GM21515 (cell line): Measurements from ENCODE around the gene NME8.

Source experiments
- ATAC-seq: cut with Tn5 transposase; IDR thresholded peaks from one replicate; pipeline ENCODE4 v1.9.1; 2021; ENCODE audit not compliant: unreplicated experiment

NME8 gene

GRCh38 chr7:37899712-37900247 lies 51.4 kb downstream of the NME8 start:
- ATAC-seq, result no peak

- ATAC-seq, result no peak
These were observed 52.9 kb downstream of the NME8 start for GRCh38 chr7:37901236-37901827.

DNA sequence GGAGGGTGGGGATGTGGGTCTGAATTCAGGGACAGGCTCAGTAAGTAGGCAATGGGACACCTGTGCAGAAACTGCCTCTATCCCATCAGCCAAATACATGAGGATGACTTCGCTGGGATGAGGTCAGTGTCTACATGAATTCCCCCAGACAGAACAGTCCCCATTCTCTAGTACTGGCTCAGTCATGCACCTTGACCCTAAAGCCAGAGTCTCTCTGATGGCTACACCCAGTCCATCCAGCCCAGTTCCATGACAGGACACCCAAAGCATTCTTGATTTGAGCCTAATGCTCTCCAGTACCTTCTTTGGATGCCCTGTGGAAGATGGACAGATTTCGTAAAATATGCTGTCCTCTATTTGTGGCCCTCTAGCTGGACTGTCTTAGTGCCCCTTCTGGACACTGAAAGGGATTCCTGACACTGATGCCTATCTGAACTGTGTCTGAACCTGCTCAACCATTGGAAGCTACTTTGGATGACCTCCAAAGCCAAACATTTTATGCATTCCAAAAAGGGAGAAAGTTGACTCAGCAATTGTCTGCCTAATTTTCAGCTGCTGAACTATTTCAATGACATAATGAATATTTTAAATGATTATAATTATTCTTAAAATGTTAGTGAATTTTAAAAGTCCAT lies 53.6 kb downstream of the NME8 start:
- ATAC-seq, result no peak

DNA sequence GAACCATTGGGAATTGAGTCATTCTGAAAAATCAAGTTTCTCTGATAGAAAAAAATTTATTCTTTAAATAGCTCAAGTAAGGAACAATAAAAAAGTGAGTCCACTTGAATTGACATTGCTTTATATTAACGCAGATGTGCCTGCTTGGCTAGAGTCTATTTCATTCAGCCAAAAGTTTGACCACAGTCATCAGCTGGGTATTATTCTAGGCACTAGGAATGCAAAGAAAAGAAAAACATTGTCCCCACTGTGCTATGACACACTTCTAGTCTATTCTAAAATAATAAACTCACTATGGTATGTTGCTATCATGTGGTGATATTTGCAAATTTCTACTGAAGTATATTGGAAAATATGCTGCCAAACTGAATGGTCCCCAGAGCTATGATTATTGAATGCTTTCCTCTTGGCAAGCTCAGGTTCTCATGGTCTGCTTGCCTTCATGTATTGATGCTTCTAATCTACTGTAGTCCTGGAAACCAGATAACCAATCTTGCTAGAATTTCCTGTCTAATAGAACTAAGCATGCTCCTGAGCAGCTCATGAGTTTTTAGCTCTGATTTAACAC lies 59.9 kb downstream of the NME8 start:
- ATAC-seq, result no peak

DNA sequence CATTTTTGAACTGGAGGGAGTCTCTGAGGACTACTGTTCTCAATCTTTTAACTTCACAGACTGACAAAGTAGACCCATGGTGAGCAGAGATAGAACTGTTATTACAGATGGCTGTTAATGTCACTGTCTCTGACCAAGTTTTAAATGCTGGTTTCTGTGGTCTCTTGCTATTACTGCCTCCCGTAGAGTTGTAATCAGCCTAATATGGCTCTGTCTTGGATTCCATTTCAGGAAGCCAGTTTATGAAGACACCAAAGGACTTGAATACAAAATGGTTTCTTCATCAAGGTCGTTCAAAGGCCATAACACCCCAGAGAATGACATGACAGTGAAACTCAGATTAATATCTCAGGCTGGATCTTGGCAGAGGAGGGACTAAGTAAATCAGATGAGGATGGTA lies 64.4 kb downstream of the NME8 start:
- no peak for ATAC-seq

- no peak for ATAC-seq
These were observed 67.0 kb downstream of the NME8 start for GRCh38 chr7:37915438-37915837.

DNA sequence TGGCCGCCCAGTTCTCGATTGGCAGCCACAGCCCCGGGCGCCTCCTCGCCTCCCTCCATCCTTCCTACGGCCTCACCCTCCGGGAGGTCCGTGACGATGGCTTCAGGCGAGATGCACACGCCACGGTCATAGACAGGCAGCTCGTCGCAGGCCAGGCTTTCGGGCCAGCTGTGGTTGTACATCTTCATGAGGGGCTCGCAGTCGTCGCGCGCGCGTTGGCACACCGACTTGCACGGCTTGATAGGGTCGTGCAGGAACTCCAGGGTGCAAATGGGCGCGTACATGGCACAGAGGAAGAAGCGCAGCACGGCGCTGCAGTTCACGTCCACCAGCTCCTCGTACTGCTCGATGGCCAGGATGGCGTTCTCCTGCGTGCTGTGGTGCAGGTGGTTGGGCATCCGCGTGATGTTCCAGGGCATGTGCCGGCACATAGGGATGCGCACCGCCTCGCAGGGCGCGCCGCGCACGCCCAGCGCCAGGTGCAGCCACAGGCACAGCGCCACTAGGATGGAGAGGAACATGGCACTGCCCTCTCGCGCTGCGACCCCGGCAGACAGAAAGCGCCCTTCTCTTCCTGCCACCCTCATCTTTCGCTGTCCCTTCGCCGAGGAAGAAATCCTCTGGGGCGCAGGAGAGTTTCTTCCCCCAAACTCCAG lies 67.7 kb downstream of the NME8 start:
- no peak for ATAC-seq

DNA sequence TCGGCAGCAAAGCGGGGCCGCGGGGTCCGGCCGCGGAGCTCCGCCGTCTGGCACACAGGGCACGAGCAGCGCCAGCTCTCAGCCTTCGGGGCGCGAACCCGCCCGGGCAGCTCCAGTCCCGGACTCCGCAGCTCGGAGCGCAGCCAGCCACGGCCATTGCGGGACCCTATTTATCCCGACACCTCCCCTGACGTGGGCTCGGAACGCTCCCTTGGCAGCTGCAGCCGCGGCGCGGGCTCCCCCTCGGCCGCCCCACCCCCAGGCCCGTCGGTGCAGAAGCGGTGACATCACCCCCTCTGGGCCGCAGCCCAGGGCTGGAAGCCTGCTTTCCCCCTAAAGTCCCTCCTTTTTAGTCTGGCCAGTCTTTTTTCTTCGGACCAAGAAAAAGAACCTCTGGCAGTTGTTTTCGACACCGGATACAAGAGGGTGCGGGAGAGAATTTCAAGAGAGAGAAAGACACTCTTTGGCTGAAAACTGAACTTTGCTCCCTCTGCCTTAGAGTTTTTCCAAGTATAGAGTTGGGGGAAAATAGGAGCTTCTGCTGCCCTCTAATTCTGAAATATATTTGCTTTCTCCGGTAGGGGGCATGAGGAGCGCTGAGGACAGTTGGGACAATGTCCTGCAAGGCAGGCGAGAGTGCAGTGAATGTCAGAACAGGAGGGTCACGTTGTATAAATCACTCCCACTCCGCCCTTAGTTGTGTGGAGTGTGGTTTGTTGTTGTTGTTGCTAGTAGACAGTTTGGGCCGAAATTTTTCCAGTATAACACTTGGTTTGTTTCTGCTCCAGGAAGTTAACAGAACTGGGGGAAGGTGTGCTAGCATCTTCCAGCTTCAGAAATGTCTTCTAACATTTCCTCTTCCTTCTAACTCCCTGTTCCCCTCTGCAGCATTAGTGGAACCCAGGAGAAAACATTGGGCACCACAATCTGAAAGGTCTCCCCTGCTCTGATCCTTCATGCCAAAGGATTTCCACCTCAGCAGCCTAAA lies 68.6 kb downstream of the NME8 start, which contains the start of gene SFRP4:
TSS of gene SFRP4 (minus strand) at position 145 of the 988 bp plus-strand sequence. CDS start 280 bp downstream, outside the sequence.
- ATAC-seq, result peak; percentile 54

GRCh38 chr7:37918526-37918925 lies 70.1 kb downstream of the NME8 start:
- no peak for ATAC-seq

DNA sequence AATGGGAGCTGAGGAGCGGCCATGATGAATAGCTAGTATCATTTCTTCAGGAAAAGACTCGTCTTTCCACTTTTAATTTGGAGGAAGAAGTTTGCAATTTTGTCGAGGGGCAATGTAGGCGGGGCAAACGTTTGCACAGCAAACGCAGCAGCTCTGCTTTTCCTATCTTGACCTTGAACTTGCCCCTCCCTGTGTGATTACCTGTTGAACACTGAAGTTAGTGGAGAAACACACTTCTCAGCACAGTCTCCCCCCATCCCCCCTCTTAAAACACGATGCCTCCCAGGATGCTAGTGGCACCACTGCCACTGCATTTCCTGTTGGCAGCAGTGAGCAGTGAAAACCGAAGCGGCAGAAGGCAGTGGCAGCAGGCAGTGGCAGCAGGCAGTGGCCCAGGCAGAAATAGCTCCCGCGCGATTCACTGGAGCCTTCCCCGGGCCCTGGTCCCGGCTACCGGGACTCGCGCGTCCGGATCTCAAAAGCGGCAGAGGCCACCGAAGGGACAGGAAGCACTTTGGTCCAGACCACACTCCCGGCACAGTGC lies 72.0 kb downstream of the NME8 start, which contains the start of gene EPDR1:
TSS of gene EPDR1 (plus strand) at position 336 of the 544 bp plus-strand sequence. CDS start 300 bp downstream, outside the sequence.
- ATAC-seq, result no peak

DNA sequence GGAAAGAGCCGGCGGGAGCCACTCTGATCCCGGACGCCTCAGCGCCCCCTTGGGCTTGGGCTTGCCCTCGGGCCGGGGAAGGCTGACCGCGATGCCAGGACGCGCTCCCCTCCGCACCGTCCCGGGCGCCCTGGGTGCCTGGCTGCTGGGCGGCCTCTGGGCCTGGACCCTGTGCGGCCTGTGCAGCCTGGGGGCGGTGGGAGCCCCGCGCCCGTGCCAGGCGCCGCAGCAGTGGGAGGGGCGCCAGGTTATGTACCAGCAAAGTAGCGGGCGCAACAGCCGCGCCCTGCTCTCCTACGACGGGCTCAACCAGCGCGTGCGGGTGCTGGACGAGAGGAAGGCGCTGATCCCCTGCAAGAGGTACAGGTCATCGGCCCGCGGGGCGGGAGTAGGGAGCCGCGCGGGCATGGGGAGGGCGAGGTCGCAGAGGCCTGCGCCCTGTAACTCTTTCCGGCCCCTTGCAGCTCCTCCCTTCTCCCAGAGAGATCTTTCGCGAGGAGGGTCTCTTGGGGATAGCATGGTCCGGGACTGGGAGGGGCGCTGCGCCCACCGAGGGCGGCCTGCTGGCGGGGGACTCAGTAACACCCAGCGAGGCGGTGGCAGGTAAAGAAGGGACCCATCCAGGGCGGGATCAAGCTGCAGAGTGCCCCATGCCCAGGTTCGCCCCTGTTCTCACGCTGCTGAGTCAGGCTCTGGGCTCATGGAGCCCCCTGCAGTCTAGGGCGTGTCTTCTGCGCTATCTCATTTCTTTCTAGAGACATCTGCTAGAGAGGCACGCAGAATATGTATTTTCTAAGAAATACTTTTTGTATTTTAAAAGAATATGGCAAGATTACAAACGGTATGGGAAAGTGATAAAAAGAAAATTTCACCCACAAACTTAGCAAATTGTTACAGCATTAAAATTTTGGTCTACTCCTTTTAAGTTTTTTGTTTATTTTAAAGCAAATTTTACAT lies 72.7 kb downstream of the NME8 start:
- no peak for ATAC-seq

DNA sequence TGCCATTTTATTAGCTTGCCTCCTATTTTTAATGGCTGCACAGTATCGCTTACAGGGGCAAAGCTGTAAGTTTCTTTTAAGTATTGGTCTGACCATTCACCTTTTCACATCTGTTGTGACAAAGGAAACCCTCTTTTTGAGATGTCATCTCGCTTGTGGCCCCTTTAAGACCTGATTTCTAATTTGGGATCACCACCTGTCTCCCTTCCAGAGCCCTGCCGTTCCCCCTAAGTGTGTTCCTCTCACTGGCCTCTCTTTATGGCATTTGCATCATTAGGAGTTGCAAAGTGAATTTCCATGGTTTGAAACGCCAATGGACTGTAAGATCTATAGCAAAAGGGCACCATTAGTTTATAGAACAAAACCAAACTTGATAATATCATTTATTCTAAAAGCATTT lies 73.5 kb downstream of the NME8 start:
- ATAC-seq, result no peak

DNA sequence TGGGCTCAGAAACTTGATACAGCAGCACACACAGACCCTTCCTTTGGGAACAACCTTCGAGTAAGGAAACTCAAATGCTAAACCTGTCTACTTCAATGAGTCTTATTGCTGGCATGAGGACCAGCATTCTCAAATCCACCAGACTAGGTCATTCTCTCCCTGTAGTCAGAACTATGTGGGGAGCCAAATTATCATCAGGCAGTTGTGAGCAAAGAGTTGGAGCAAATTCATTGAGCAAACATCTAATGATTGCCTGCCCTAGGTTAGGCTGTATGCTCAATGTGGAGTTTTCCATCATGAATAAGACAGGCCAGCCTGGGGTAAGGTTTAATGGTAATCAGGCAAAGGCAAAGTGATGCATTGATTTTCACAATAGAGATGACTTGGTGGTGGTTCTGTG lies 75.6 kb downstream of the NME8 start:
- ATAC-seq, result no peak

DNA sequence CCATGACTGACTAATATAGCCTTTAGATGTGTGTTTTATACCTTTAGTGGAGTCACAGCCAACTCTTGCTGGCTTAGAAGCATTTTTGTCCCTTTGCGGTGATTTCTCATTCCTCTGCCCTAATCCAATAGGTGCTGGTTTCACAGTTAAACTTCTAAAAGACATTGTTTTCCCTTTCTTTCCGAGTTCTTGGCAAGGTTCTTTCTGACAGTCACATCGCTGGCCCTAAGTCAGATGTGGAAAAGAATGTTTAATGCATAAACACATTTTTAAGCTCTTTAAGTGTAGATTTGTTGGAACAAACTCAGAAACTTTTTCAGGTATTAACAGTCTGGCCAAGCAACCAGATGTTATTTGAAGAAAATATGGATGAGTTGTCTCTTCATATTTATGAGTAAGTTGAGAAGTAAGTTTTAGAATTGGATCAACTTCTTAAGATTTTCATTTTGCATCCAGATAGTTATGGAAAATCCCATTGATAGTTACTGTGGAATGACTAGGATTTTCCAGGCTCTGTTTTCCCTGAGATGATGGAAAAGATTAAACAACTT lies 76.2 kb downstream of the NME8 start:
- ATAC-seq, result no peak

GRCh38 chr7:37925620-37926019 lies 77.2 kb downstream of the NME8 start:
- ATAC-seq, result no peak

DNA sequence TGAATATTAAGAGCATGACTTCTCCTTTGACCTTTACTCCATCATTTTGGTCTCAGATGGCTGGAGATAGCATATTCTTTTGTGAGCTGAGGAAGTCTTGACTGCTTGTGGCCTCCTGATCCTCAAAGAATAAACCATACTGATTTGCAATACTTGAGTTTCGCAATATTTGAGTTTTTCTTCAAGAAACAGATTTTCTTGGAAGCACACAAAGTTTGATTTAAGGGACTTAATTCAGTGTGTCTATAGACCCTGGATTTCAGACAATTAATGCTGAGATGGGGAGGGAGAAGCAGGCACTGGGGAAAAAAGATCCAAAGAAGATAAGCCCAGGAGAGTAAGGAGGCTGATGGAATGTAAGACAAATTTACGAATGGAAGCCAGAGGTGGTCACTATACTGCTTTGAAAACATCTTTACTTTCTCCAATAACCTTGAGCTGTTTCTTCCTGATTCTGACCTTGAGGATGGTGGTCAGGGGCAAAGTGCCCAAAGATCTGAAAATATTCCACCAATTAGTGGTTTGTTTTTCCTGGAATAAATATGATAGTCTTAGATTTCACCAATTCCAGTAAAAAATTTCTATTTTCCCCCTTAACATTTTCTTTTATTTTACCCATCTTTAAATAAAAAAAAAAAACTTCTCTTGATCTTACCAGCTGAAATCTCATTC lies 79.5 kb downstream of the NME8 start:
- no peak for ATAC-seq

GRCh38 chr7:37928878-37929277 lies 80.5 kb downstream of the NME8 start:
- ATAC-seq, result no peak
